Mesendoderm (in vitro differentiated cells): ENCODE results near the gene GRK2.

Experiments used
- DNase-seq: peaks from one replicate; pipeline ENCODE4 v3.0.0; 2013
- H2AK5ac ChIP-seq: 2 replicates; pipeline ENCODE4 v1.6.1; 2013; ENCODE audit warnings: low read length, inconsistent platforms
- H2BK120ac ChIP-seq: 2 replicates; pipeline ENCODE4 v1.6.1; 2013; ENCODE audit warnings: low read depth, mild to moderate bottlenecking, low read length, moderate library complexity, mixed read lengths
- H2BK15ac ChIP-seq: replicated peaks from 2 replicates; pipeline ENCODE4 v1.6.1; 2013; ENCODE audit warnings: low read depth, mild to moderate bottlenecking, moderate library complexity
- H2BK5ac ChIP-seq: 2 replicates; pipeline ENCODE4 v1.6.1; 2013; ENCODE audit warnings: low read length, inconsistent platforms
- H3K18ac ChIP-seq: 2 replicates; pipeline ENCODE4 v1.6.1; 2013; ENCODE audit warnings: mild to moderate bottlenecking, low read length, mixed read lengths
- H3K23ac ChIP-seq: one replicate; pipeline ENCODE4 v1.6.1; 2013; ENCODE audit warnings: low read length
- H3K27ac ChIP-seq: 2 replicates; pipeline ENCODE4 v1.5.1; 2013; ENCODE audit warnings: low read depth, mild to moderate bottlenecking, inconsistent platforms, low read length, moderate library complexity
- H3K27me3 ChIP-seq: 2 replicates; pipeline ENCODE4 v1.6.1; 2013; ENCODE audit warnings: low read length, control low read depth, mild to moderate bottlenecking, inconsistent platforms; ENCODE audit not compliant: insufficient read depth, poor library complexity
- H3K36me3 ChIP-seq: 2 replicates; pipeline ENCODE4 v1.6.1; 2013; ENCODE audit warnings: low read length, inconsistent platforms; ENCODE audit not compliant: control insufficient read depth, insufficient read depth
- H3K4ac ChIP-seq: one replicate; pipeline ENCODE4 v1.6.1; 2013; ENCODE audit warnings: low read depth, mild to moderate bottlenecking, low read length, moderate library complexity
- H3K4me1 ChIP-seq: 2 replicates; pipeline ENCODE4 v1.6.1; 2013; ENCODE audit warnings: low read depth, low read length, inconsistent platforms; ENCODE audit not compliant: control insufficient read depth
- H3K4me2 ChIP-seq: 2 replicates; pipeline ENCODE4 v1.6.1; 2013; ENCODE audit warnings: low read length
- H3K4me3 ChIP-seq: 2 replicates; pipeline ENCODE4 v1.5.1; 2013; ENCODE audit warnings: mild to moderate bottlenecking, low read length
- H3K56ac ChIP-seq: one replicate; pipeline ENCODE4 v1.6.1; 2013; ENCODE audit warnings: low read length
- H3K79me1 ChIP-seq: 2 replicates; pipeline ENCODE4 v1.6.1; 2013; ENCODE audit warnings: low read length, inconsistent platforms
- H3K79me2 ChIP-seq: 2 replicates; pipeline ENCODE4 v1.6.1; 2013; ENCODE audit warnings: mild to moderate bottlenecking, low read length; ENCODE audit not compliant: control insufficient read depth, insufficient read depth
- H3K9ac ChIP-seq: 2 replicates; pipeline ENCODE4 v1.6.1; 2013; ENCODE audit warnings: low read length, inconsistent platforms
- H4K5ac ChIP-seq: one replicate; pipeline ENCODE4 v1.6.1; 2013; ENCODE audit warnings: low read length
- H4K8ac ChIP-seq: one replicate; pipeline ENCODE4 v1.6.1; 2013; ENCODE audit warnings: low read depth, mild to moderate bottlenecking, control low read depth, low read length, moderate library complexity
- WGBS: extraction: QIAGEN DNeasy Blood & Tissue Kit; methylation state at CpG from one replicate; pipeline ENCODE4 v1.1.7; 2013; ENCODE audit warnings: low lambda C conversion rate, missing lambda C conversion rate; ENCODE audit not compliant: insufficient coverage; ENCODE audit errors: extremely low coverage; 5-methylcytosine and 5-hydroxymethylcytosine counted together

GRK2 gene

DNA sequence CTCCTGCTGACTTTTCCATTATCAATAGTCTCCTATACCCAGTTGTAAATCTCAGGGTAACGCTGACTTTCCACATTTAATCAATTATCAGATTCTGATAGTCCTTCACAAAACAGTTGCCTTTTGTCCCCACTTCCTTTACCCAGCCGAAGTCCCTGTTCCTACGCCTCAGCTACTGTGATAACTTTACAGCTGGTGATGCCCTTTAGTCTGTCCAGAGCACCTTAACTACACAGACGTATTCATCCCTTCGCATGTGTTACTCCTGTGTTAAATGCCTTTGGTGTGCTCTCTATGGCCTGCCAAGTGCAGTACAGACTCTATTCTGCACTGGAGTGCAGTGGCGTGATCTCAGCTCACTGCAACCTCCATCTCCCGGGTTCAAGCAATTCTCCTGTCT is 57.3 kb downstream of the GRK2 start:
- H3K4me2 ChIP-seq: no peak overlapping the region
- no peak overlapping the region for H2BK15ac ChIP-seq
- H4K8ac ChIP-seq: no peak overlapping the region
- H3K27me3 ChIP-seq: peaks cover 1% of the 10 kb centered on the region
- no peaks in the 10 kb centered on the region for H3K36me3 ChIP-seq
- no peak overlapping the region for H2AK5ac ChIP-seq
- no peak for DNase-seq
- H4K5ac ChIP-seq: no peak overlapping the region
- H3K27ac ChIP-seq: no peak overlapping the region
- no peak overlapping the region for H2BK120ac ChIP-seq
- H2BK5ac ChIP-seq: no peak overlapping the region
- H3K79me2 ChIP-seq: no peaks in the 10 kb centered on the region
- H3K4ac ChIP-seq: no peak overlapping the region
- H3K23ac ChIP-seq: no peak overlapping the region
- H3K18ac ChIP-seq: no peak overlapping the region
- no peak overlapping the region for H3K9ac ChIP-seq
- H3K79me1 ChIP-seq: no peaks in the 10 kb centered on the region
- no peak overlapping the region for H3K56ac ChIP-seq
- H3K4me3 ChIP-seq: no peak overlapping the region
- H3K4me1 ChIP-seq: no peaks in the 10 kb centered on the region
- no CpG with 5 or more reads among the region's 7 CpGs for WGBS

DNA sequence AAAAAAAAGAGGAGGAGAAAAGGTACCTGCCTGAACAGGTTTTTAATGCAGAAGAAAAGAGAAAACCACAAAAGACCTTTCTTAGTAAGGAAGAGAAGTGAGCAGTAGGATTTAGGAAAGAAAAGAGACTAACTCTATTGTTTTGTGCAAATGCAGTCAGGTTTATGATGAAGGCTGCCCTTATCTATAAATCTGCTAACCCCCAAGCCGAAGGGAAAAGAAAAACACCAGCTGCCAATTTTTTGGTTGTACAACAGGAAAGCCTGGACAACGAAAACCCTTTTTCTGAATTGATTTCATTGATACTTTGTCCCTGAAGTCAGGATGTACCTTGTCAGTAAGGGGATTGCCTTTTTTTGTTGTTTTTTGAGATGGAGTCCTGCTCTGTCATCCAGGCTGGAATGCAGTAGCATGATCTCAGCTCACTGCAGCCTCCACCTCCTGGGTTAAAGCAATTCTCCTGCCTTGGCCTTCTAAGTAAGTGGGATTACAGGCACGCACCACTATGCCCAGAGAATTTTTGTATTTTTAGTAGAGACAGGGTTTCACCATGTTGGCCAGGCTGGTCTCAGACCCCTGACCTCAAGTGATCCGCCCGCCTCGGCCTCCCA is 65.9 kb downstream of the GRK2 start:
- Histone ChIP-seq H3K79me2 (no peaks in the 10 kb centered on the region), H2BK15ac (no peak overlapping the region), H2BK120ac (no peak overlapping the region), H3K27me3 (no peaks in the 10 kb centered on the region), H3K4me1 (no peaks in the 10 kb centered on the region), H2BK5ac (no peak overlapping the region), H3K9ac (no peak overlapping the region), H3K4me3 (no peak overlapping the region), H4K5ac (no peak overlapping the region), H3K18ac (no peak overlapping the region), H4K8ac (no peak overlapping the region), H3K56ac (no peak overlapping the region), H3K79me1 (no peaks in the 10 kb centered on the region), H3K36me3 (no peaks in the 10 kb centered on the region), H3K4me2 (no peak overlapping the region), H3K27ac (no peak overlapping the region), H3K23ac (no peak overlapping the region), H2AK5ac (no peak overlapping the region), H3K4ac (no peak overlapping the region)
- no peak for DNase-seq
- no CpG with 5 or more reads among the region's 6 CpGs for WGBS
